Mucosa of gallbladder (tissue), 1 donor: ENCODE measurements around the gene LAMA1. TPM values are rescaled to one million over a fixed set of nuclear protein-coding genes. Genes with fewer than 3 reads are reported as not detected.

Source experiments
- DNase-seq: peaks from one replicate; pipeline ENCODE4 v3.0.0-alpha.2; 2020; ENCODE audit warnings: low spot score
- total RNA-seq: library from RNA; stranded (reverse); gene quantifications from one replicate; pipeline ENCODE4 v1.2.1, GENCODE V29; 2021
- donor health status: DM: no; HTN: no; CAD: no.

Gene LAMA1
- total RNA-seq, 1 donor from 2014 or later = 0.49 TPM

DNA sequence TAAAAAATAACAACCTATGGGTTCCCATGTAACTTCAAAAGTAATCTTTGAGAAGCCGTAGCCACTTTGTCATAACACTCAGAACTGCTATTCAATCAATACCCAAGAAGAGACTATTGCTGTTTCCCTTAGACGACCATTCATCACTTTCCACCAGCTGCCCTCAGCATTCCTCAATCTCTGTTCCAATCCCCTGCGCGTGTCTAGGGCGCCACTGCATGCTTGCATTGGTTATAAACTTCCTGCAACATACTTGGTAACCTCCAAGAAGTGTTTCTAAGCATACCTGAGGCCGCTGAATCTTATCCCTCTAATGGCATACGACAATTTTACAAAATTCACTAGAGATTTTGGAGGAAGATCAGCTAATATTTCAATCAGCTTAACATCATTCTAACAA is 134.2 kb downstream of the LAMA1 start:
- no peak for DNase-seq

DNA sequence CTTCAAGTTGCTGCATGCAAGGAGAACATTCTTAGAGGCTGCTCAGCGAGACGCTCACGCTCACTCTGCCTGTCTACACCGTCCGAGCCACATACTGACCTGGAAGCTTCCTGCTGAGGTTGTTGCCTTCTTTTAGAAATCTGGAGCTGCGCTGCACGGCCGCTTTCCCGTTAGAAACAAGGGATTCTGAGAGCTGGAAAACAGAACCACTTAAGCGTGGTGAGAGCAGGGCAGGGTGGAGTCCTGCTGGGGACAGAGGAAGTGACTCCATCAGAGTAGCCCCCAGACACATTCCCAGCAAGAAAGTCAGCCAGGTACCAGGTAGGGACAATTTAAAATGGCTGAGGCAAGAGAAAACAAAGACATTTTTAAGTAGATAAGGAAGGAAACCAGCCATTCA is 135.2 kb downstream of the LAMA1 start:
- DNase-seq = no peak

DNA sequence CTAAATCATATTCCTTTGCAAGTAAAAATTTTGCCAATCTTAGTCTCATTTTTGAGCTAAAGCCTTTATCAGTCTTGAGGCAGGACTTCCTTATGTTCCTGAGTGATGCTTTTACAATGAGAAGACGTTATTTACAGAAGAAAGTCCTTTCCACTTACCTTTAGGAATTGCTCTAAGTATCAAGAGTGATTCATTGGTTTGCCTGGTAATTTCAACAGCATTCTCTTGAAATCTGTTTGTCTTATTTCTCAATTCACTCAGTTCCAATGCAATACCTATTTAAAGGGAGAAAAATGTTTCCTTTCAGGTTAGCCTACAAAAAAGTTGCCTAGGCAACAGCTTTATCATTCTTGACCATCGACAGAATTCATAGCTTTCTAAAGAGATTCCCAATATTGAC is 137.2 kb downstream of the LAMA1 start:
- DNase-seq = no peak

DNA sequence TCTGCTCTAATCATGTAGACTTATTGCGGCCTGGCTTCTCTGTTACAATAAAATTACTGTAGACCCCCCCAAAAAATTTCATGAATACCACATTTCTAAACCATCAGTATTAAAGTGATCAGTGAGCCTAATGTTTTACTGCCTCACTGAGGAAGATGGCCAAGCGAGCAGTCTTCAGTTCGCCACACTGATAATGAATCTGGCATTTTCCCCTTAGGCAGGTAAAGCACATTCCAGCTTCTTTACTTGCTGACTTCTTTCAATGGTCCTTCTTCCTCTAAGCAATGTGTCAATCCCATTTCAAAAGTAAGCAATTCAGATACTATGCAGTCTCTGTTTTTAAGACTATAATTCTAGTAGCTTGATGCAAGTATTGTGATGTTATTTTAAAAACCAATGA is 137.6 kb downstream of the LAMA1 start:
- DNase-seq = no peak

DNA sequence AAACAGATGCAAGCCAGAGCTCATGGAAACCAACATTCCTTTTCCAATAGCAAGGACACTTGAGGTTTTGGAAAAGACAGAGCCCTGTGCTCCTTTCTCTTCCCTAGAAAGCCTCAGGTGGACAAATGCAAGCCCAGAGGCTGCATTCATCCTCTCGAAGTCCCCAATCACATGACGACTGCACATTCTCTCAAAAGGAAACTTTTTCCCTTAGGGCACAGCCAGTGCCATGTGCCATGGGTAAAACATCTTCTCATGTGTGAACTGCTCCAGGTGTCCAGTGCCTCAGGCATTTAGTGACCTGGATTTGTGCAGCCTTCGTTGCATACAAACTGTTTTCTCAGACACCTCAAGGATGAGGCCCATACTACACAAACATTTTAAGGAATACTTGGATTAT is 140.7 kb downstream of the LAMA1 start:
- DNase-seq = no peak

DNA sequence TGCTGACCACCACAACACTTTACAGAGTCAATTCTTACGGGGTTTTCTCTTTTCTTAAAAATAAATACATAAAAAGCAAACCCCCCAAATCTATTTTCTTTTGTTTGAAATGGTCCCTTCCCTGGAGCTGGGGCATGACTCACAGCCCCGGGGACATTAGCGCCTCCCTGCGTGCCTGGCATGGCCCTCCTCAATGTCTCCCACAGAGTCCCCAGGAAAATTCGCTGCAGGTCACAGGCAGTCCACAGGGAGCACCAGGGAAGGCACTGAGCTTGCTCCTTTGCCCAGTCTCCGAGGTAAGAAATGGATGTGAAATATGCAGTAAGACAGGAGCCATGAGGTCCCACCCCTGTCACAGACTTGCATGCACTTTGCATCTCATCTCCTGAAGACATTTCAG is 142.5 kb downstream of the LAMA1 start:
- no peak for DNase-seq

DNA sequence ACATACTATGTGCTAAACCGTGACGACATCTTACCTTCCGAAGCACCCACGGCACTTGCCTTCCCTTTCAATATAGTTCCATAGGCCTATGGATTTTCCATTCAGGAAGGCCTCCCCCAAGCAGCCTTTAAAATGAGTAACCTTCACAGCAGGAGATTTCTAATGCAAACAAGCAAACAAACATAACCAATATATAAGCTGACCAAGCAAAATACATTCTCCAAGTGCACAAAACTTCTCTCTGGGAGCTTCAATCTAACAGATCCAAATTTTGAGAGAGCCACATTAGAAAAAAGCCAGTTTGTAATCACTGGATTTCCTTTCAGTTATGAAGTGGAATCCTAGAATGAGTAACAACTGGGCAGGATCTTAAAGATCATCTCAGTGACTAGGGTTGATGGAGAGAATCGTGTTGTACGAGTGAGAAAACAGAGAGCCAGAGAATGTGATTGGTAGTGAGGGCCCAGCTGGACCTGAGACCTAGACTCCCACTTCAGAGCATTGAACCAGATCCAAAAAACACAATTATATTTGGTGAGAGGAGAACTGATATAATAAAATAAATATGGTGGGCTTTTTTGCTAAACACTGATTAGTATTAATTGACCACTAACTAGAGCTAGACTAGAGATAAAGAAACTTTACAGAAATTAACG is 145.6 kb downstream of the LAMA1 start:
- no peak for DNase-seq

DNA sequence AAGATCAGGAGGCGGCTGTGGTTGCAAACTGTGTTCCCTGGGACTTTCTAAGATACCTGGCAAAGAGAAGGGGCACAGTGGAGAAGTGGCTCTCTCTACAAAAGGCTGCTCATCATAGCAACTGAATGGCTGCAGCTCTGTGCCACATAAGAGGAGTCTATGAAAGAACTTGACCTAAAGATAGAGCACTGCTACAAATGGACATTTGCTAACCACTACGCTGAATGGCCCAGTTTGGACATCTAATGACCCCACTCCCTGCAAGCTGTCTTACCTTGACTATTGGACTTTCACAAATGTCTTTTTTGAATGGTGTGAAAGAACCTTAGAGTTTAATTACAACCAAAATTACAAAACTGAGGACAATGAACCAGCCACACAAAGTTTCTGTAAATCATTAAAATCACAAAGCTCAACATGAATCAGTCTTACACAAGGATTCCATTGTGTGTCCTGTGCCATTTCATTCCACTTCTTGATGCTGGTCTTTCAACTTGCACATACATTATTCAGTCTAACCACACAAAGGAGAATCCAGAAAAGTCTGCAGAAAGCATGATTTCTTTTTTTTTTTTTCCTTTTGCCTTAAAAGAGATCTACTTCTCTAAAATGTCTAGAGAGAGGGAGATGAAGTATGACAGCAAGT is 154.0 kb downstream of the LAMA1 start:
- no peak for DNase-seq

DNA sequence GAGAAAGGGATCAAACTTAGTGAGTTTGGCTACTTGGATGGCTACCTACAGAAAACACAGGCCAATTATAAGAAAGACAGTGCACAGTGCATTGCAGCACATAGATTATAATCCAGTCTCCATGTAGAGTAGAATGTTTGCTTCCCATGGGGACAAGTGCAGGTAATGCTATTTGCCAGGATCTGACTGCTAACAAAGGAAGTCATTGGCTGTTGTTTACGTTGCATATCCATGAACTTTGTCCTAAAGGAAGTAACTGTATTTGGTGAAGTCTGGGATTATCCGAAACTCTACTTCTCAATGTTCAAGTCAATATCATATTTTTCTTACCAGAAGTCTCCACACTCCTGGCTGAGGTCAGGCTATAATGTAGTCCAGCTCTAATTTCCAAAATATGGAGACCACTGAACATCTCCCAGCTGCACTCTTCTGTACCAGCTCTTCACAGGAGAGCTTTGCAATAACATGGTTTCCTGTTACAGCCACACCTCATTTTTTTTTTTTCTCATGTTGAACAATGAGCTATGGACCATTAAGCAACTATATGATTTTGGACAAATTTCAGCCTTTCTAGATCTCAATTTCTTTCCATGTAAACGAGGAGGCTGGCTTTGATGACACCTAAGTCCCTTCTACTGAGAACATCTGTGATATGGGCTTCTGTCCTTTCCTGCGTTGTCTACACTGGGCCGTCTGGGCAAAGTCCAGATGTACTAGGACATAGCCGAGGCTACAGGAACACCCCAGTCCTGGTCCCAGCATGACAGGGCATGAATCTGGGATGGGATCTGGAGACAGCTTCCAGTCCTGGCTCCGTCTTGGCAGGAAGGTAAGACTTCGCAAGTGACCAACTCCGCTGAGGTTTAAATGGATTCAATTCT is 154.8 kb downstream of the LAMA1 start:
- DNase-seq = no peak

DNA sequence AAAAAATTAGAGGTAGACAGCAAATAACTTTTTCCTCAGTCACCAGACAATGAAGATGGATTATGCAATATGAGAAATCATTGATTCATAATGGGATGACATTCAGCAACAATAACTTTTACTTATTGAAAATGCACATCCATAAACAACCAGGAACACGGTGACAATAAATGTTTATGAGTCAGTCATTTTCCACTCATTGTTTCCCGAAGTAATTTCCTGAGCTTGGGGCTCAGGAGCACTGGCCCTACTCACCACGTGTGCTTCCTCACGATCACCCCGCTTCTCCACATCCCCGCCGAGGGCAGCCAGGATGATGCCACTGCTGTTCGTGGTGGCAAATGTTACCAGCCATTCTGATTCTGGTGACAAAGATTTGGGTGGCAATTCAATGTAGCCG is 156.3 kb downstream of the LAMA1 start:
- DNase-seq = no peak

DNA sequence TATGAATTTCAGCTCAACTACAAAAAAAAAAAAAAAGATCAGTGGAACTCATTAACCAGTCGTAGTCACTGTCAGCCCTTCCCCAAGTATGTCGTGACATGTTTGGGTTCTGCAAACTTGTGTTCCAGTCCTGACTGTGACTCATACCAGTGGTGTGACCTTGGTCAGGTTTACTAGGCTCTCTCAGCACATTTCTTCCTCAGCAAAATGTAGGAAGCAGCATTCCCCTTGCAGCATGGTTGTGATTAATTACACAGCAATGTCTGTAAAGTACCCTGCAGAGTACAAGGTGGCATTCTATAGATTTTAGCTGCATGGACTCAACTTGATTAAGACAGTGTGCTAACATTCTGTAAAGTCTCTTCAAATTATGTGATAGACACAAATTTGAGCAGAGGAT is 156.9 kb downstream of the LAMA1 start:
- no peak for DNase-seq

DNA sequence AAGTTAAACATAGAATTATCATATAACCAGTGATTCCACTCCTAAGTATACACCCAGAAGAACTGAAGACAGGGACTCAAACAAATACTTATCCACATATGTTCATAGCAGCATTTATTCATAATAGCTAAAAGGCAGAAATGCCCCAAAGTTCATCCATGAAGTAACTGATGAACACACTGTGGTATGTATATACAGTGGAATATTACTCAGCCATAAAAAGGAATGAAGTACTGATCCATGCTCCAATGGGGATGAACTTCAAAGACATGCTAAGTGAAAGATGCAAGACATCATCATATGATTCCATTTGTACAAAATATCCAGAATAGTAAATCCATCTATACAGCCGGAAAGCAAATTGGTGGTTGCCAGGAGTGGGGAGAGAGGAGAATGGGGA is 157.5 kb downstream of the LAMA1 start:
- DNase-seq = no peak

DNA sequence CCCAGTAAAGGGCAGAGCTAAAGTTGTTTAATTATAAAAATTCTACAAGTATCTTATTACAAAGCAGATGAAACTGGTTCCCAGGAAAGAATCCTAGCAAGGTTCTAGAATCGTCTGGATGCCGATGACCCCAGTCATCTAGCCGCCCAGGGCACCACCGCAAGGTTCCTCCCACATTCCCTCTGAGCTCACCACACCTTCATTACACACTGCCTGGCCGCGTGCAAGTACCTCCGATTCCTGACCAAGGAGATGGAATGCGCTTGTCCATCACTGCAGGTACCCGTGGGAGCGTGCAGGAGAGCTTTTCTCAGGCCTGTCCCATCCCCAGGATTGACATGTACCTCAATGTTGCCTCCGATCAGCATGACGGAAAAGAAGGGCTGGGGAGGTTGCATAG is 158.5 kb downstream of the LAMA1 start:
- no peak for DNase-seq

DNA sequence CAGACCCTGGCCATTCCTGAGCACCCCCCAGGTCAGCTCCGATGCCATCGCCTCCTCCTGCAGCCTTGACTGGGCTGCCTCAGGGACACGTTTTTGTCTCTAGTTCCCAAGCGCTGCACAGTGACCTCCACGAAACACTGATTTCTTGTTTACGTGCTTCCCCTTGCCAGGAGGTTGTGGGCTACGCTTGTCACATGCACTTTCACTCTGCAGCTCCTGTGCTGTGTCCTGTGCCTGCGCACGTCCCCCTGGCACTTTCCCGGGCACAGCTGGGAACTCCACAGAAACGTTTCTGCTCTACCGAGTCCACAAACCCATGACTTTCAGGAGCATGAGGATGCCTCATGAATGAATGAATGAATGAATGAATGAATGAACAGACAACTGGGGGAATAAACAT is 160.6 kb downstream of the LAMA1 start:
- DNase-seq = no peak

DNA sequence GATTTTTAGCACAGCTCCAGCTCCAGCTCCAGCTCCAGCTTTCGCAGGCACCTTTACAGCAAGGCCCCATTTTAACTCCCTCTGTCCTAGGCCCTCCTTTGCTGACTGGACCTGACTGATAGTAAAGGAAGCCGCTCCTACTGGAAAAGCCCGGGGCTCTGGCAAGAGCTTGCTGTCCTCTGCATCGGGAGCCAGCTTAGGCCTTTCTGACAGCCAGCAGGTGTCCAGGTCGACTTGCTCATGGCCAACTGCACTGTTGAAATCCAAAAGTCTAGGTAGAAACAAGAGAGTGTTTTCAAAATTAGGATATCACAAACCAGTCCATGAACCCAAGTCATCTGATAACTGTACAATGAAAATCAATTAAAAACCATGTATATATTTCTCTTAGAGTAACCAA is 161.1 kb downstream of the LAMA1 start:
- no peak for DNase-seq

DNA sequence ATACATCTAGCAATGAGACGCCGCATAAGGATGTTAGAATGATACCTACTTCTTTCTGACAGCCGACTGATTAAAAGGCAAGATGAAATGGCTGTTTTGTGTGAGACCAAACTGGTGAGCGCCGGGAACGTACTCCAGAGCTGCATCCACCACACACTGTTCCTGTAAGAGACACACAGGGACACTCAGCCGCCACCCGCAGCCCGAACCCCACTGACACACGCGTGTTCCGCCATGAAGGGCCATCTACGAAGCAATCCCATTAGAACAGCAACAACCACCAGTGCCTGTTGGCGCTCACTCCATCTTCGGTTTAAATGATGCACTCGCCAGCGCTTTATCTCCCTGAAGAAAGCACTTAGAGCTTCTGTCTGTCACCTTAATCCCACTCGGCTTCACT is 162.3 kb downstream of the LAMA1 start:
- DNase-seq = no peak

DNA sequence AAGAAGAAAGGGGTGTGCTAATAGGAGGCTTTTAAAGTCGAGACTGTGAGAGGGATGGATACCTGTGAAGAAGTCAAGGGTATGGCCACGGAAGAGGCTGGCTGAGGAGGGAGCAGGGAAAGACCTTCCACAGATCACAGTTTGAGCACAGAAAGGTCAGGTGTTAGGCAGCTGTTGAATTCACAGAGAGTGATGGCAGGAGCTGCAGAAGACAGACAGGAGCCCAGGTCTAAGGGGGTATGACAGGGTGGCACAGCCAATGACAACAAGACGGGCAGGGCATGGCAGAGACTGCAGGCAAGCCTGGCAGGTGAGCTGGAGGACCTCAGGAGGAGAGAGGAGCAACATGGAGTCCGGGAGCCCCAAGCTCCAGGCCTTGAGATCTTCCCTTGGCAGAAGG is 163.1 kb downstream of the LAMA1 start:
- no peak for DNase-seq

DNA sequence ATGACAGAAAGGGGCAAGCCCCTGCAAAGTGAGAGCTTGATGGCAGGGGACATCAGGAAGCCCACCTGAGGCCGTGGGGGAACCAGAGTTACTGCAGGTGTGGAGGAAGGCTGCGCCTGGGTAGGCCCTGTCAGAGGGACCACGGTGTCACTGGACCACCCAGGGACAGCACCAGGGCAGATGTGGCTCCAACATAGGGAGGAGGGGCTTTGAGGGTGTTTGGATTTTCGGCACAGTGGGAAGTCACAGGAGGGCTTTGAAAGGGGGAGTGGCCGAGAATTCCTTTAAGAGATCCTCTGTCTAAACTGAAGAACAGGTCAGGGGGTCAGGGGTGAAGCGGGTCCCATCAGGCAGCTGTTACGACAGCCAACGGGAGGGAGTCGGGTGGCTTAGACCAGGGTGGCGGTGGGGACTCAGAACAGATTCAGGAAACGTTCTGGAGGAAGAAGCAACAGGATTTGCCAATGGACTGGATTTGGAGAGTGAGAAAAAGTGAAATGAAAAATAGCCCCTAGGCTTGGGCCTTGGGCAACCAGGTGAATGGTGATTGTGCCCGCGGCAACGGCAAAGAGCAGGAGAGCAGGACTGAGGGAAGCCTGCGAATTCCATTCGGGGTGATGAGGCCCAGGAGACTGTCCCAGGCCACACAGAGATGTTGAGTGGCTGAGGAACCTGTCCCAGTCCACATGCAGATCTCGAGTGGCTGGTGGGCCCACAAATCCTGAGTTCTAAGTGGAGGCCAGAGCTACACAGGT is 166.1 kb downstream of the LAMA1 start:
- no peak for DNase-seq

DNA sequence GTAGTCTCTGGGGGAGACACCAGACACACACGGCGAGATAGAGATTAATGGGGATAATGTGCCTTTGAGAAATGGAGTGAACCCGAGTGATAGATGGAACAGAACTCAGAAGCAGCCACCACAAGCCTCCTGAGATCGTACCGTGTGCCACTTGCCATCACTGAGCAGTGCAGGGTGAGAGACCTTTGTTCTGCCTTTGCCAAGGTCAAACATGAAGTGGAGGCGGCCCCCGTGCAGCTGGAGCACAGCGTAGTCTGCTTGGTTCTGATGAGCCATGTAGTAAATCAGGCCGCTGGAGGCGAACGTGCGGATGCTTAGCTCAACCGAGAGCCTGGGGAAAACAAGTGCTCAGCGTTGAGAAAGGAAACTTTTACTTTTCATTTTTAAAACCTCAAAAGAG is 167.0 kb downstream of the LAMA1 start:
- no peak for DNase-seq

DNA sequence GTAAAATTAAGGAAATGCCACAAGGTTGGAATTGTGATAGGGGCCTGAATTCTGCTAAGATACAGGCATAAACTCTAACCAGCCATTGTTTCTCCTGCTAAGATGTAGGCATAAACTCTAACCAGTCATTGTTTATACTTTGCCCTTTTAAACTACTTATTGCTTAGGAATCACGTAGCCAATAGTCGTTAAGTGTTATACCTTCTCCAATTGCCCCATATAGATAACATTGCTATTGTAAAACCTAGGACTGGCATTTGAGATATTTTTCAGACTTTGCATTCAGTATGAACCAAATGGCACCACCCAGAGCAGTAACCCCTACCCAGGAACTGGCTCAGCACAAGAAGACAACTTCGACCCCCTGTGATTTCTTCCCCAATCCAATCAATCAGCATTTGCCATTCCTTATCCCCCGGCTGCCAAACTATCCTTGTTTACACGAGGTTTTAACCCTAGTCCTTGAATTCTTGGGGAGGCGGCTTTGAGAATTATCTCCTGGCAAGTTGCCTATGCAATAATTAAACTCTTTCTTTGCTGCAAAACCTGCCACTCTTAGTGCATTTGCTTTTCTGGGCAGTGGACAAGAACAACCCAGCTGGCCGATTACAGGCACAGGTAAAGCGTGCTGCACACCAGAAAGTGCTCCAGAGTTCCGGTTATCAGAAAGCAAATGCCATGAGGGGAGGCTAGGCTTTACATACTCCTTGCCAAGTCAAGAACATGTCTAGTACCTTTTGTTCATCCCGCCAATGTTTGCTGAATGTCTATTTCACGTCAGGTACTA is 167.6 kb downstream of the LAMA1 start:
- DNase-seq = no peak

DNA sequence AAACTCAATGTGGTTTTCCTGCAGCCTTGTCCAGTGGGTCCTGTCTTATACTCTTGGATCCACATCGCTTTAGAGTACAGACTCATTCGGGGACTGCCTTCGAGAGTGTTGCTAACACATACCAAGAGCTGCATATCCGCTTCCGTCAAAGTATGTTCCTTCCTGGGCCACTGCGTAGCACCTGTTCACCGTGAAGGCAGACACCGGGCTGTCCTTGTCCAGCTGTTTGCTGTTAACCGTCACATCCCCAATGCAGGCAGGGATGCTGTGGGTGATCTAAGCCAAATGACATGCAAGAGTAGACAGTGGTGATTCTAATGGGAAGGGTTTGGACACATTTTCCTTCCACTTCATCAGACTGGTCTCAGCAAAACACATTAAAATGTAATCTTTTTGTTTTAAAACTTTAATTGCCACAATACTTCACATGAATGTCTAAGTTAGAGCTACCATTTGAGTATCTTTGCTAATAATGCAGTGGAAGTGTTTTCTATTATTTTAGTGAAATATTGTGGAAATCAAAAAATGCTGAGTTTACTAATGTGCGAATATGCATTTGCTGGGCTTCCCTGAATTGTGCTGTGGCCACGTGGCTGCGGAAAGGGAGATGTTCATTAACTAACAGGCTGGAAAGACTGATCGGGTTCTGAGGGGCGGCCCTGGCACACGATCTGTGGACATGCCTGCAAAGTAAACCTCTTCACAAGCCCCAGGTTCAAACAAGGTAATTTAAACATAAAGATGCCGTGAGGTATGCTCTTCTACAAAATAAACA is 169.1 kb downstream of the LAMA1 start:
- no peak for DNase-seq
